Measurements from ENCODE around the gene GLYR1. TPM values are rescaled to one million over a fixed set of nuclear protein-coding genes. Genes with fewer than 3 reads are reported as not detected.

The GLYR1 gene
- total RNA-seq, 2 donors from 2014 or later, result 19.7 to 27.7 TPM

GRCh38 chr16:4776141-4776705 is 70.9 kb downstream of the GLYR1 start:
- 77 to 96% methylated on average over 2 of the region's 2 CpGs for WGBS, 2 donors
- Histone ChIP-seq H3K4me3 (no peak overlapping the region), H3K27me3 (no peaks in the 10 kb centered on the region), H3K36me3 (replicated peaks in 1 of 2; ENCODE audit: insufficient read depth in 1 of 2, low read depth in 2 of 2) (no peaks in the 10 kb centered on the region), H3K9me3 (no peaks in the 10 kb centered on the region), H3K4me1 (no peaks in the 10 kb centered on the region), H3K27ac (no peak overlapping the region)
- ATAC-seq, result no peak
- intact Hi-C loops (cut with DNase I), result no loop called here
- TF ChIP-seq POLR2A (IDR thresholded peaks at IDR 0.05) (no peak), CTCF (IDR thresholded peaks at IDR 0.05) (no peak)
- no peak for DNase-seq

- no peaks in the 10 kb centered on the region for H3K9me3 ChIP-seq
- 80 to 86% methylated on average over 2 to 6 of the region's 13 CpGs for WGBS, 2 donors
- TF ChIP-seq POLR2A (IDR thresholded peaks at IDR 0.05) (no peak), CTCF (IDR thresholded peaks at IDR 0.05) (no peak)
- H3K4me3 ChIP-seq, result no peak overlapping the region
- intact Hi-C loops (cut with DNase I), result no loop called here
- no peaks in the 10 kb centered on the region for H3K27me3 ChIP-seq
- ATAC-seq (no peak), DNase-seq (no peak)
- H3K36me3 ChIP-seq (replicated peaks in 1 of 2; ENCODE audit: insufficient read depth in 1 of 2, low read depth in 2 of 2), result no peaks in the 10 kb centered on the region
- H3K4me1 ChIP-seq, result no peaks in the 10 kb centered on the region
- no peak overlapping the region for H3K27ac ChIP-seq
These were observed 72.1 kb downstream of the GLYR1 start for GRCh38 chr16:4775005-4775404.

GRCh38 chr16:4772351-4772750 is 74.7 kb downstream of the GLYR1 start:
- intact Hi-C loops (cut with DNase I), result no loop called here
- DNase-seq (no peak), ATAC-seq (no peak)
- no peaks in the 10 kb centered on the region for H3K9me3 ChIP-seq
- no peaks in the 10 kb centered on the region for H3K36me3 ChIP-seq (replicated peaks in 1 of 2; ENCODE audit: insufficient read depth in 1 of 2, low read depth in 2 of 2)
- peaks cover 13% of the 10 kb centered on the region for H3K4me1 ChIP-seq
- H3K4me3 ChIP-seq, result no peak overlapping the region
- H3K27ac ChIP-seq, result no peak overlapping the region
- TF ChIP-seq POLR2A (IDR thresholded peaks at IDR 0.05), result no peak
- no peak for TF ChIP-seq CTCF (IDR thresholded peaks at IDR 0.05)
- no peaks in the 10 kb centered on the region for H3K27me3 ChIP-seq
- 80 to 81% methylated on average over 1 to 5 of the region's 5 CpGs for WGBS, 2 donors

GRCh38 chr16:4771646-4772045 is 75.4 kb downstream of the GLYR1 start:
- Histone ChIP-seq H3K27ac (no peak overlapping the region), H3K27me3 (no peaks in the 10 kb centered on the region), H3K4me1 (peaks cover 13% of the 10 kb centered on the region), H3K36me3 (replicated peaks in 1 of 2; ENCODE audit: insufficient read depth in 1 of 2, low read depth in 2 of 2) (no peaks in the 10 kb centered on the region), H3K9me3 (no peaks in the 10 kb centered on the region), H3K4me3 (no peak overlapping the region)
- intact Hi-C loops (cut with DNase I), result no loop called here
- TF ChIP-seq POLR2A (IDR thresholded peaks at IDR 0.05), result no peak
- TF ChIP-seq CTCF (IDR thresholded peaks at IDR 0.05), result no peak
- ATAC-seq, result no peak
- WGBS, 2 donors, result 70 to 80% methylated on average over 3 of the region's 3 CpGs
- DNase-seq, result no peak

GRCh38 chr16:4769306-4769638 is 77.8 kb downstream of the GLYR1 start:
- intact Hi-C loops (cut with DNase I), result no loop called here
- DNase-seq, result no peak

More at GRCh38 chr16:4769306-4769638, 77.8 kb downstream of the GLYR1 start:
- ATAC-seq, result no peak
- WGBS, 2 donors, result 41% methylated on average over 7 of the region's 7 CpGs
- H3K36me3 ChIP-seq (replicated peaks in 1 of 2; ENCODE audit: insufficient read depth in 1 of 2, low read depth in 2 of 2), result no peaks in the 10 kb centered on the region
- H3K4me1 ChIP-seq, result peaks cover 27% of the 10 kb centered on the region
- peak overlapping the region in 2 of 4 donors; percentile 86 to 87 for H3K27ac ChIP-seq
- H3K4me3 ChIP-seq, result no peak overlapping the region
- TF ChIP-seq POLR2A (IDR thresholded peaks at IDR 0.05), result no peak
- TF ChIP-seq CTCF (IDR thresholded peaks at IDR 0.05), result no peak
- no peaks in the 10 kb centered on the region for H3K27me3 ChIP-seq
- H3K9me3 ChIP-seq, result no peaks in the 10 kb centered on the region
